Measurements from ENCODE around the gene CAPZA2. TPM values are rescaled to one million over a fixed set of nuclear protein-coding genes. Genes with fewer than 3 reads are reported as not detected.

Gene CAPZA2
- total RNA-seq, 1 experiment from 2014 or later = 153 TPM

DNA sequence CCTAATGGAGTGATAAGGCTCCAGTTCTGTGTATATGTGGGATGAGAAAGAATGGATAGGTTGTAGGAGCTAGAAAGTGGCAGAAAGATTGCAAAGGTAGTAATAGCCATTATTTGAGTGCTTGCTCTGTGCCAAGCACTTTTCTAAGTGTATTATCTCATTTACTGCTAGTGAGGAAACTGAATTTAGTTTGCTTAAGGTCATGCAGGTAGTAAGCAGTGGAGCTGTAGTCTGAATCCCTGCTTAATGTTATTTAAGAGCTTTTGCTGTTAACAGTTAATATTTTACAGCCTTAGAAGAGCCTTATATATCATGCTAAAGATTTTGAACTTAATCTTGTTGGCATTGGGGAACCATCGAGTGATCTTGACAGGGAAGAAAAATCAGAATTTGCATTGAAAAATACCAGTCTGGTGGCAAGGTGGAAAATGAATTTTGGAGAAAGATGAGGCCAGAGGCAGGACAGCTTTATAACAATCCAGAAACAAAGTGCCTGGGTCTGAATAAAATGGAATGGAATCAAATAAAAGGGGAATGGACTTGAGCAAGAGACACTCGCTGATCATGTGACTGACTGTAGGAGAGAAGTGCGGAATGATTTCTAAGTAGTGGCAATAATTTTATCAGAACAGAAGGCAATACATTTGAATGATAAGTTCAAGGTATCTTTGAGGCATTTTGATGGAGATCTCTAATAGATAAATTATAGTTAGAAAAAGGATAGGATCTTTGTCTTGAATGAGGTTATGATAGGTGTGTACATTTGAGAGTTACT, 15.2 kb downstream of the CAPZA2 start (continued):
- TF ChIP-seq, protein P1, sequence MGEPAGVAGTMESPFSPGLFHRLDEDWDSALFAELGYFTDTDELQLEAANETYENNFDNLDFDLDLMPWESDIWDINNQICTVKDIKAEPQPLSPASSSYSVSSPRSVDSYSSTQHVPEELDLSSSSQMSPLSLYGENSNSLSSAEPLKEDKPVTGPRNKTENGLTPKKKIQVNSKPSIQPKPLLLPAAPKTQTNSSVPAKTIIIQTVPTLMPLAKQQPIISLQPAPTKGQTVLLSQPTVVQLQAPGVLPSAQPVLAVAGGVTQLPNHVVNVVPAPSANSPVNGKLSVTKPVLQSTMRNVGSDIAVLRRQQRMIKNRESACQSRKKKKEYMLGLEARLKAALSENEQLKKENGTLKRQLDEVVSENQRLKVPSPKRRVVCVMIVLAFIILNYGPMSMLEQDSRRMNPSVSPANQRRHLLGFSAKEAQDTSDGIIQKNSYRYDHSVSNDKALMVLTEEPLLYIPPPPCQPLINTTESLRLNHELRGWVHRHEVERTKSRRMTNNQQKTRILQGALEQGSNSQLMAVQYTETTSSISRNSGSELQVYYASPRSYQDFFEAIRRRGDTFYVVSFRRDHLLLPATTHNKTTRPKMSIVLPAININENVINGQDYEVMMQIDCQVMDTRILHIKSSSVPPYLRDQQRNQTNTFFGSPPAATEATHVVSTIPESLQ (CRISPR knock-in tag; IDR thresholded peaks at IDR 0.05) = no peak
- TF ChIP-seq, protein P2, sequence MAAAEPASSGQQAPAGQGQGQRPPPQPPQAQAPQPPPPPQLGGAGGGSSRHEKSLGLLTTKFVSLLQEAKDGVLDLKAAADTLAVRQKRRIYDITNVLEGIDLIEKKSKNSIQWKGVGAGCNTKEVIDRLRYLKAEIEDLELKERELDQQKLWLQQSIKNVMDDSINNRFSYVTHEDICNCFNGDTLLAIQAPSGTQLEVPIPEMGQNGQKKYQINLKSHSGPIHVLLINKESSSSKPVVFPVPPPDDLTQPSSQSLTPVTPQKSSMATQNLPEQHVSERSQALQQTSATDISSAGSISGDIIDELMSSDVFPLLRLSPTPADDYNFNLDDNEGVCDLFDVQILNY (CRISPR knock-in tag; IDR thresholded peaks at IDR 0.05) = no peak
- no peak for TF ChIP-seq RELA (CRISPR knock-in tag; IDR thresholded peaks at IDR 0.05; ENCODE audit: borderline replicate concordance)
- TF ChIP-seq, protein P3, sequence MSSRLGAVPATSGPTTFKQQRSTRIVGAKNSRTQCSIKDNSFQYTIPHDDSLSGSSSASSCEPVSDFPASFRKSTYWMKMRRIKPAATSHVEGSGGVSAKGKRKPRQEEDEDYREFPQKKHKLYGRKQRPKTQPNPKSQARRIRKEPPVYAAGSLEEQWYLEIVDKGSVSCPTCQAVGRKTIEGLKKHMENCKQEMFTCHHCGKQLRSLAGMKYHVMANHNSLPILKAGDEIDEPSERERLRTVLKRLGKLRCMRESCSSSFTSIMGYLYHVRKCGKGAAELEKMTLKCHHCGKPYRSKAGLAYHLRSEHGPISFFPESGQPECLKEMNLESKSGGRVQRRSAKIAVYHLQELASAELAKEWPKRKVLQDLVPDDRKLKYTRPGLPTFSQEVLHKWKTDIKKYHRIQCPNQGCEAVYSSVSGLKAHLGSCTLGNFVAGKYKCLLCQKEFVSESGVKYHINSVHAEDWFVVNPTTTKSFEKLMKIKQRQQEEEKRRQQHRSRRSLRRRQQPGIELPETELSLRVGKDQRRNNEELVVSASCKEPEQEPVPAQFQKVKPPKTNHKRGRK (CRISPR knock-in tag; IDR thresholded peaks at IDR 0.05; ENCODE audit: borderline replicate concordance) = no peak
- no peak for TF ChIP-seq ZNF396 (CRISPR knock-in tag; IDR thresholded peaks at IDR 0.05; ENCODE audit: borderline replicate concordance)
- TF ChIP-seq TP53 (CRISPR knock-in tag; IDR thresholded peaks at IDR 0.05) = no peak
- TF ChIP-seq, protein P4, sequence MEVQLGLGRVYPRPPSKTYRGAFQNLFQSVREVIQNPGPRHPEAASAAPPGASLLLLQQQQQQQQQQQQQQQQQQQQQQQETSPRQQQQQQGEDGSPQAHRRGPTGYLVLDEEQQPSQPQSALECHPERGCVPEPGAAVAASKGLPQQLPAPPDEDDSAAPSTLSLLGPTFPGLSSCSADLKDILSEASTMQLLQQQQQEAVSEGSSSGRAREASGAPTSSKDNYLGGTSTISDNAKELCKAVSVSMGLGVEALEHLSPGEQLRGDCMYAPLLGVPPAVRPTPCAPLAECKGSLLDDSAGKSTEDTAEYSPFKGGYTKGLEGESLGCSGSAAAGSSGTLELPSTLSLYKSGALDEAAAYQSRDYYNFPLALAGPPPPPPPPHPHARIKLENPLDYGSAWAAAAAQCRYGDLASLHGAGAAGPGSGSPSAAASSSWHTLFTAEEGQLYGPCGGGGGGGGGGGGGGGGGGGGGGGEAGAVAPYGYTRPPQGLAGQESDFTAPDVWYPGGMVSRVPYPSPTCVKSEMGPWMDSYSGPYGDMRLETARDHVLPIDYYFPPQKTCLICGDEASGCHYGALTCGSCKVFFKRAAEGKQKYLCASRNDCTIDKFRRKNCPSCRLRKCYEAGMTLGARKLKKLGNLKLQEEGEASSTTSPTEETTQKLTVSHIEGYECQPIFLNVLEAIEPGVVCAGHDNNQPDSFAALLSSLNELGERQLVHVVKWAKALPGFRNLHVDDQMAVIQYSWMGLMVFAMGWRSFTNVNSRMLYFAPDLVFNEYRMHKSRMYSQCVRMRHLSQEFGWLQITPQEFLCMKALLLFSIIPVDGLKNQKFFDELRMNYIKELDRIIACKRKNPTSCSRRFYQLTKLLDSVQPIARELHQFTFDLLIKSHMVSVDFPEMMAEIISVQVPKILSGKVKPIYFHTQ (CRISPR knock-in tag; IDR thresholded peaks at IDR 0.05) = no peak
- no peak for TF ChIP-seq EMX1 (CRISPR knock-in tag; IDR thresholded peaks at IDR 0.05)

DNA sequence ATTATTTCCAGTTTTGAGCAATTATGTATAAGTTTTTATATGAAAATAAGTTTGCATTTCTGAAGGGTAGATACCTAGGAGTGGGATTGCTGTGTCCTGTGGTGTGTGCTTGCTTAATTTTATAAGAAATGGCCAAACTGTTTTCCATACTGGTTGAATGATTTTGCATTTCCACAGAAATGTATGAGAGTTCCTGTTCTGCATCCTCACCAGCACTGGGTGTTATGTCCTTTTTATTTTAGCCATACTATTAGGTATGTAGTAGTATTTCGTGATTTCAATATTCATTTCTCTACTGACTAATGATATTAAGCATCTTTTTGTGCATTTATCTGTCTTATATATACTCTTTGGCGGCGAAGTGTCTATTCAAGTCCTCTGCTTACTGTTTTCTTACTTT, 22.3 kb downstream of the CAPZA2 start:
- ChIA-PET CTCF (no interaction called here), POLR2A (no interaction called here)
- ATAC-seq = no peak
- peaks cover 33% of the 10 kb centered on the region for H3K4me1 Mint-ChIP-seq
- no peak overlapping the region for H3K4me3 Mint-ChIP-seq
- H3K27me3 Mint-ChIP-seq (ENCODE audit: low read depth) = no peaks in the 10 kb centered on the region
- peaks cover 10% of the 10 kb centered on the region for H3K9me3 Mint-ChIP-seq
- no peak overlapping the region for H3K27ac Mint-ChIP-seq
- DNase-seq (ENCODE audit: low spot score) = no peak
- peaks cover 14% of the 10 kb centered on the region for H3K36me3 Mint-ChIP-seq
- TF ChIP-seq, protein P5, sequence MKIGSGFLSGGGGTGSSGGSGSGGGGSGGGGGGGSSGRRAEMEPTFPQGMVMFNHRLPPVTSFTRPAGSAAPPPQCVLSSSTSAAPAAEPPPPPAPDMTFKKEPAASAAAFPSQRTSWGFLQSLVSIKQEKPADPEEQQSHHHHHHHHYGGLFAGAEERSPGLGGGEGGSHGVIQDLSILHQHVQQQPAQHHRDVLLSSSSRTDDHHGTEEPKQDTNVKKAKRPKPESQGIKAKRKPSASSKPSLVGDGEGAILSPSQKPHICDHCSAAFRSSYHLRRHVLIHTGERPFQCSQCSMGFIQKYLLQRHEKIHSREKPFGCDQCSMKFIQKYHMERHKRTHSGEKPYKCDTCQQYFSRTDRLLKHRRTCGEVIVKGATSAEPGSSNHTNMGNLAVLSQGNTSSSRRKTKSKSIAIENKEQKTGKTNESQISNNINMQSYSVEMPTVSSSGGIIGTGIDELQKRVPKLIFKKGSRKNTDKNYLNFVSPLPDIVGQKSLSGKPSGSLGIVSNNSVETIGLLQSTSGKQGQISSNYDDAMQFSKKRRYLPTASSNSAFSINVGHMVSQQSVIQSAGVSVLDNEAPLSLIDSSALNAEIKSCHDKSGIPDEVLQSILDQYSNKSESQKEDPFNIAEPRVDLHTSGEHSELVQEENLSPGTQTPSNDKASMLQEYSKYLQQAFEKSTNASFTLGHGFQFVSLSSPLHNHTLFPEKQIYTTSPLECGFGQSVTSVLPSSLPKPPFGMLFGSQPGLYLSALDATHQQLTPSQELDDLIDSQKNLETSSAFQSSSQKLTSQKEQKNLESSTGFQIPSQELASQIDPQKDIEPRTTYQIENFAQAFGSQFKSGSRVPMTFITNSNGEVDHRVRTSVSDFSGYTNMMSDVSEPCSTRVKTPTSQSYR (CRISPR knock-in tag; IDR thresholded peaks at IDR 0.05) = no peak
- TF ChIP-seq ZNF396 (CRISPR knock-in tag; IDR thresholded peaks at IDR 0.05; ENCODE audit: borderline replicate concordance) (no peak), IRF2 (CRISPR knock-in tag; IDR thresholded peaks at IDR 0.05; ENCODE audit: borderline replicate concordance, low read depth) (no peak), TEAD4 (CRISPR knock-in tag; IDR thresholded peaks at IDR 0.05) (no peak), NFE2L1 (CRISPR knock-in tag; IDR thresholded peaks at IDR 0.05) (no peak), ZNF423 (CRISPR knock-in tag; IDR thresholded peaks at IDR 0.05) (no peak), ETV6 (CRISPR knock-in tag; IDR thresholded peaks at IDR 0.05) (no peak), JAZF1 (CRISPR knock-in tag; IDR thresholded peaks at IDR 0.05) (no peak), NFYB (CRISPR knock-in tag; conservative IDR thresholded peaks at IDR 0.05; ENCODE audit: low read depth) (no peak)
- TF ChIP-seq, protein P6, sequence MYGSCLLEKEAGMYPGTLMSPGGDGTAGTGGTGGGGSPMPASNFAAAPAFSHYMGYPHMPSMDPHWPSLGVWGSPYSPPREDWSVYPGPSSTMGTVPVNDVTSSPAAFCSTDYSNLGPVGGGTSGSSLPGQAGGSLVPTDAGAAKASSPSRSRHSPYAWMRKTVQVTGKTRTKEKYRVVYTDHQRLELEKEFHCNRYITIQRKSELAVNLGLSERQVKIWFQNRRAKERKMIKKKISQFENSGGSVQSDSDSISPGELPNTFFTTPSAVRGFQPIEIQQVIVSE (CRISPR knock-in tag; IDR thresholded peaks at IDR 0.05; ENCODE audit: borderline replicate concordance) = no peak
- TF ChIP-seq, protein P7, sequence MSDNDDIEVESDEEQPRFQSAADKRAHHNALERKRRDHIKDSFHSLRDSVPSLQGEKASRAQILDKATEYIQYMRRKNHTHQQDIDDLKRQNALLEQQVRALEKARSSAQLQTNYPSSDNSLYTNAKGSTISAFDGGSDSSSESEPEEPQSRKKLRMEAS (CRISPR knock-in tag; IDR thresholded peaks at IDR 0.05) = no peak
- TF ChIP-seq, protein P8, sequence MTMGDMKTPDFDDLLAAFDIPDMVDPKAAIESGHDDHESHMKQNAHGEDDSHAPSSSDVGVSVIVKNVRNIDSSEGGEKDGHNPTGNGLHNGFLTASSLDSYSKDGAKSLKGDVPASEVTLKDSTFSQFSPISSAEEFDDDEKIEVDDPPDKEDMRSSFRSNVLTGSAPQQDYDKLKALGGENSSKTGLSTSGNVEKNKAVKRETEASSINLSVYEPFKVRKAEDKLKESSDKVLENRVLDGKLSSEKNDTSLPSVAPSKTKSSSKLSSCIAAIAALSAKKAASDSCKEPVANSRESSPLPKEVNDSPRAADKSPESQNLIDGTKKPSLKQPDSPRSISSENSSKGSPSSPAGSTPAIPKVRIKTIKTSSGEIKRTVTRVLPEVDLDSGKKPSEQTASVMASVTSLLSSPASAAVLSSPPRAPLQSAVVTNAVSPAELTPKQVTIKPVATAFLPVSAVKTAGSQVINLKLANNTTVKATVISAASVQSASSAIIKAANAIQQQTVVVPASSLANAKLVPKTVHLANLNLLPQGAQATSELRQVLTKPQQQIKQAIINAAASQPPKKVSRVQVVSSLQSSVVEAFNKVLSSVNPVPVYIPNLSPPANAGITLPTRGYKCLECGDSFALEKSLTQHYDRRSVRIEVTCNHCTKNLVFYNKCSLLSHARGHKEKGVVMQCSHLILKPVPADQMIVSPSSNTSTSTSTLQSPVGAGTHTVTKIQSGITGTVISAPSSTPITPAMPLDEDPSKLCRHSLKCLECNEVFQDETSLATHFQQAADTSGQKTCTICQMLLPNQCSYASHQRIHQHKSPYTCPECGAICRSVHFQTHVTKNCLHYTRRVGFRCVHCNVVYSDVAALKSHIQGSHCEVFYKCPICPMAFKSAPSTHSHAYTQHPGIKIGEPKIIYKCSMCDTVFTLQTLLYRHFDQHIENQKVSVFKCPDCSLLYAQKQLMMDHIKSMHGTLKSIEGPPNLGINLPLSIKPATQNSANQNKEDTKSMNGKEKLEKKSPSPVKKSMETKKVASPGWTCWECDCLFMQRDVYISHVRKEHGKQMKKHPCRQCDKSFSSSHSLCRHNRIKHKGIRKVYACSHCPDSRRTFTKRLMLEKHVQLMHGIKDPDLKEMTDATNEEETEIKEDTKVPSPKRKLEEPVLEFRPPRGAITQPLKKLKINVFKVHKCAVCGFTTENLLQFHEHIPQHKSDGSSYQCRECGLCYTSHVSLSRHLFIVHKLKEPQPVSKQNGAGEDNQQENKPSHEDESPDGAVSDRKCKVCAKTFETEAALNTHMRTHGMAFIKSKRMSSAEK (CRISPR knock-in tag; IDR thresholded peaks at IDR 0.05; ENCODE audit: borderline replicate concordance) = no peak

All from WTC11 (cell line).